Measurements from ENCODE around the gene THBS4. TPM values are rescaled to one million over a fixed set of nuclear protein-coding genes. Genes with fewer than 3 reads are reported as not detected.

The THBS4 gene
- total RNA-seq, 1 experiment from 2014 or later, result 0.43 TPM

DNA sequence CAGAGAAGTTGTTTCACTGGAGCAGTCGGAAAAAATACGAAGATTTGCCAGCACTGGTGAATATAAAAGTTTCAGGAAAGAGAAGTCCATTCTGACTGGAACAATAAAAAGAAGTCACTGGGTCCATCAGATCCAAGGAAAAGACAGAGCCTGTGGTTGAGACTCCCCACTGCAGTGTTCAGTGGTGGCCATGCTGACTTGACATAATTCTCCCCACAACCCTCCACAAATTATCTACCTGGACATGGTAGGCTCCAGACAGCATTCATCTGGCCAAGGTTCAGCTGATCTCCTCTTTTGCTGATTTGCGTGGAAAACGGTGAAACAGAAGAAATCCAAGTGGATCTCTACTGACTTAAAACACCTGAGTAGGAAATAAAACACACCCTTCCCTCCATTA lies 8.0 kb downstream of the THBS4 start:
- DNase-seq (ENCODE audit: low spot score), result no peak

DNA sequence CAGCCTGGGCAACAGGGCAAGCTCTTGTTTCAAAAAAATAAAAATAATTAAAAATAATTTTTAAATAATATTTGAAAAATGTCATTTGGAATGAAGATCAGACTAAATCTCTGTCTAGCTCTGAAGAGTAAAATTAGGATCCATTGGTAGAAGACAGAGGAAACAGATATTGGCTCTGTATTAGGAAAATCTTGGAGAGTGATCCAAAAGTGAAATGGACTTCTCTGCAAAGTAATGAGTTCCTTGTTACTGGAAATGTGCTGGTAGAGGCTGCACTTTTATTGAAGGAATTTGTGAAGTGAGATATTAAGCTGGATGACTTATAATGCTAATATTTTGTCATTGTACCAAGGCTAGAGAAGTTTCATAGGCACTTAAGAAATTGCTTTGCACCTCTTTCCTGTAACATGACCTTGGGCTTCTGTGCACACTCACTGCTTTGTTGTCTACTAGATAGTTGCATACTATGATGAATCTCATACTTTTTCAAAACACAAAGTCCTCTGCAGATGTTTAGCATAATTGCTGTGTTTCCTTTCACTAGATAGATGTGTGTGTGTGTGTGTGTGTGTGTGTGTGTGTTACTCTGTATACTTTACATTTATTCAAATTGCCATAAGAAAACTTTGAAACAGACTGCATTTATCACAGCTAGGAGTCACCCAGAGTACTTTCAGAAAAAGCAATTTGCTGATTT lies 13.1 kb downstream of the THBS4 start:
- DNase-seq (ENCODE audit: low spot score), result no peak

DNA sequence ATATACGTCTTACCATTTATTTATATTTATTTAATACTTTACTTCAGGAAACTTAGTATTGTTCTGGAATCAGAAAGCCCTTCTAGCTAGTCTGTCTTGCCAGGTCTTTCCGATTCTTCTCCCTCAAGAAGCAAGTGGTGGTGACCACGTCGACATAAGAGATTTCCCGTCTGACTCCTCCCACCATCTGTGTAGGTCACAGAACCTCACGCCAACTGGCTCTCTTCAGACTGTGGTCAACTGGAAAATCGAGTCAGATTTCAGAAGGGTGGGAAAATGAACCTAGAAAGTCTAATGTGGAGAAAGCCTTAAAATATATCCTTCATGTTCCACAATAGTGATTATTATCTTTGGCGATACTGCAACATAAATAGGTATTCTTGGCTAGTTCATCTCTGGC lies 17.3 kb downstream of the THBS4 start:
- no peak for DNase-seq (ENCODE audit: low spot score)

DNA sequence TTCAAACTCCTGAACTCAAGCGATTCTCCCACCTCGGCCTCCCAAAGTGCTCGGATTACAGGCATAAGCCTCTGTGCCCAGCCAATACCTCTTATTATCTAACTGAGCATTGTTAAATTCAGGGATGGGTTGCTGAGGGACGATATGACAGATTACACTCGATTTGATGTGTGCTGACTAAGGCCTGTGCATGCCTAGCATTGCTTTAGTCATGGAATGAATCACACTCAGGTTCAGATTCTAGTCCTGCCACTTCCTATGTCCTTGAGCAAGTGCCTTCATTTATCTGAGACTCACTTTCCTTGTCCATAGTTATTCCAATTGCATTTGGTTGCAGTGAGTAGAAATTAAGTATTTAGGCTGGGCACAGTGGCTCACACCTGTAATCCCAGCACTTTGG lies 19.5 kb downstream of the THBS4 start:
- DNase-seq (ENCODE audit: low spot score), result no peak

DNA sequence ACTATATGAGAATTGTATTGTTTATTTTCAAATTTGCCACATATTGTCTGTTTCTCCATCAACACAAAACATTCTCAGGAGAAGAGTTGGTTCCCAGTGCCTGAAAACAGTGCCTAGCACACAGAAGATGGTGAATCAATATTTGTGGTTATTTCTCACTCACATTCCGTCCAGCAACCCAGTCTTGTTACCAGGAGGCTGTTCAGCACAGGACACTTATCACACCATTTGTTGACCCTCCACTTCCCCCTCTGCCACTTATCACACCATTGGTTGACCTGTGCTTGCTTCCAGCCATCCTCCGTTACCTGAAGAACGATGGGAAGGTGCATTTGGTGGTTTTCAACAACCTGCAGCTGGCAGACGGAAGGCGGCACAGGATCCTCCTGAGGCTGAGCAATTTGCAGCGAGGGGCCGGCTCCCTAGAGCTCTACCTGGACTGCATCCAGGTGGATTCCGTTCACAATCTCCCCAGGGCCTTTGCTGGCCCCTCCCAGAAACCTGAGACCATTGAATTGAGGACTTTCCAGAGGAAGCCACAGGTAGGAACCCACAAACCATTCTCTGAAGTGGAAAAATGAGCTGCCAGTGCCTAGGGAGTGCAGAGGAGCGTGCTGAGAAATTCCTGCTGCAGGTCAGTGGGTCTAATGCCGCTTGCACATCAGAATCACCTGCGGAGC lies 20.5 kb downstream of the THBS4 start:
- no peak for DNase-seq (ENCODE audit: low spot score)

DNA sequence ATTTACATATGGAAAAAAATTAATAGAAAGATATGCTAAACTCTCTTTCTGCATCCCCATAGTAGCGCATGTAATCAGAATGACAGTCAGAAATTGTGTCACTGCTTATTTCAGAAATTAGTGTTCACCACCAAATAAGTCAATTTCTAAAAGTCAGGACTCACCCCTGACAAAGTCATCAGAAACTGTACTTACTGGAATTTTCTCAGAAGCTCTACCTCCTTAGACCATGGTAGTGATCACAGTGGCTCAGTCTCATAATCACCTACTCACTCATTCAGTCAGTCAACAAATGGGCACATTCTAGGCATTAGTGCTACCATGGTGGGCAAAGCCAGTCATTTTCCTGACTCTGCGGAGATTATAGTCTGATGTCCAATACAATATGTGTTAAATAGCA lies 22.0 kb downstream of the THBS4 start:
- no peak for DNase-seq (ENCODE audit: low spot score)

DNA sequence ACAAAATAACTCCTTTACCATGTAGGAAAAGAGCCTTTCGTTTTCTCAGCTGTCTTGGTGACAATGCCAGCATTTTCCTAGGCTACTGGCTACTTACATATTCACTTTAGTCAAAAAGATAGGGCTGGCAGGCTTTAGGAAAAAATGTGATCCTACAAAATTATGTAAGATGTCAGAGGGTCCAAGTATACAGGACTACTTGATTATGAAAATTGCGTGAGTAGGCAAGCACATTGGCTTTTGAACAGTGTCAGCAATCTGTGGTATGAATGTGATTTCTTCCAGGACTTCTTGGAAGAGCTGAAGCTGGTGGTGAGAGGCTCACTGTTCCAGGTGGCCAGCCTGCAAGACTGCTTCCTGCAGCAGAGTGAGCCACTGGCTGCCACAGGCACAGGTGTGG lies 22.8 kb downstream of the THBS4 start:
- DNase-seq (ENCODE audit: low spot score), result no peak

DNA sequence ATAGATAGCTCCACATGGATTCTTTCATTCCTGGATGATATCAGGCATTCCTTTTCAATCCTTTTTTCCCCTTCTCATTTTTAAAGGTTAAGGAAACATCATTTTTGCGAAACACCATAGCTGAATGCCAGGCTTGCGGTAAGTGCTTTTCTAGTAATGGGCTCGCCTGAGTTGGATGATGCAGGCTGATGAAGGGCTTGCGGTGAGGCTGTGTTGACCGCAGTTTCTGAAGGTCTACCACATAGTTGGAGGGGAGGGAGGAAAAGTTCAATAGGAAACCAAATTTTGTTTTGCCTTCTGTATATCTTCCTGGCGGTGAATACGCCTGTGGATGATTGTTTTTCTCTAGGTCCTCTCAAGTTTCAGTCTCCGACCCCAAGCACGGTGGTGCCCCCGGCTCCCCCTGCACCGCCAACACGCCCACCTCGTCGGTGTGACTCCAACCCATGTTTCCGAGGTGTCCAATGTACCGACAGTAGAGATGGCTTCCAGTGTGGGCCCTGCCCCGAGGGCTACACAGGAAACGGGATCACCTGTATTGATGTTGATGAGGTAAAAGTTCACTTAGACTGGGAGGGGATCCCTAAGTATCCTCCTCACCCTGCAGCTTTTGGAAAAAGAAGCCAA lies 24.3 kb downstream of the THBS4 start:
- no peak for DNase-seq (ENCODE audit: low spot score)

DNA sequence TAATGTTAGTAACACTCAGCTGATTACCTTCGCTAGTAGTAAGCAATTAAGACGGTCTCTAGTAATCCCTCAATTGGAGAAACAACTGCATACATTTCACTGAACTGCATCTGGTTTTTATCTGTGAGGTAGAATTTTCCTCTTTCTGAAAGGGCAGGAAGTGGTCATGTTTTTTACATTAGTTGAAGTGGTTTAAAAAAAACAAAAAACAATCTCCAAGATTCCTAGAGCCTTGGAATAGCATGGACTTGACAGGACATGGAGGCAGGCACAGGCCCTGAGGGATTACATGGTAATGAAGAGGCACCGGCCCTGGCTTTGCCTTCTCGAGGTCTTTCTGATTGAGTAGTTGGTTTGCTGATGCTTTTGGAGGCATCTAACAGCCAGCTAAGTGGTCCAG lies 25.8 kb downstream of the THBS4 start:
- DNase-seq (ENCODE audit: low spot score), result no peak

DNA sequence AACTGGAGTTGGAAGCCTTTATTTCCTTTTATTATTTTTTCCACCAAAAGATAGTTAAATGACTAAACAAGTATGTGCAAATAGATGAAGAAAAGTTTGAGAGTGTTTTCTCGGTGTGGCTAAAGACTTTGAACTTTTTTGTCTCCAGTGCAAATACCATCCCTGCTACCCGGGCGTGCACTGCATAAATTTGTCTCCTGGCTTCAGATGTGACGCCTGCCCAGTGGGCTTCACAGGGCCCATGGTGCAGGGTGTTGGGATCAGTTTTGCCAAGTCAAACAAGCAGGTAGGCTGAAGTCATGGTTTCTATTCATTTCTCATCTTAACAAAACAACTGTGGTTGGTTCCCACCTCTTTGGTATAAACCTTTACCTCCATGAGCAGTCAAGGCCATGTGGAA lies 26.4 kb downstream of the THBS4 start:
- DNase-seq (ENCODE audit: low spot score), result no peak

DNA sequence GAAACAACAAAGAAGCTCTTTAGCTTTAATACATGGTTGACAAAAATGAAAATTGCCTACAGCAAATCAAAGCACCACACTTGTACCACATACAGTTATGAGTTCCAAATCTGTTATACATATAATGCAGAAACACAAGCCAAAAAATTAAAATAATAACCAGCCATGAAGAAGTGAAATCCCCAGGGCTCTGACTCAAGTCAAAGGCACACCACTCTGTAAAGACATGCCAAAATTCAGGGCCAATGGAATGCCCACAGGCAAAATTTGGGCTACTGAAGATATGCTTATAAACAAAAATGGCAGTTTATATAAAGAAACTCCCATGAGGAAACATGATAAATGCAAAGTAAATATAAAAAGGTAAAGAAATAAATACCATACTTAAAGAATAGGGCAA lies 29.0 kb downstream of the THBS4 start:
- DNase-seq (ENCODE audit: low spot score), result no peak

DNA sequence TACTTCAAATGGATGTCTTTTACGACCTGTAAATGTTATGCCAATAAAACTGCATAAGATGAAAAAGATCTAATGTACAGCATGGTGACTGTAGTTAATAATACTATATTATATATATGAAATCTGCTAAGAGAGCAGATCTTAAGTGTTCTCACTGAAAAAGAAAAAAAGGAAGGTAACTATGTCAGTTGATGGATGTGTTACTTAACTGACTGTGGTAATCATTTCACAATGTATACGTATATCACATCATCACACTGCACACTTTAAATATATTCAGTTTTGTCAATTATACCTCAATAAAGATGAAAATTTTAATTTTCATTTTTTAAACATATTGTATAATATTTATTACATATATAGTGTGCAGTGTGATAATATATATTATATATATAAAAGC lies 31.9 kb downstream of the THBS4 start:
- DNase-seq (ENCODE audit: low spot score), result no peak

DNA sequence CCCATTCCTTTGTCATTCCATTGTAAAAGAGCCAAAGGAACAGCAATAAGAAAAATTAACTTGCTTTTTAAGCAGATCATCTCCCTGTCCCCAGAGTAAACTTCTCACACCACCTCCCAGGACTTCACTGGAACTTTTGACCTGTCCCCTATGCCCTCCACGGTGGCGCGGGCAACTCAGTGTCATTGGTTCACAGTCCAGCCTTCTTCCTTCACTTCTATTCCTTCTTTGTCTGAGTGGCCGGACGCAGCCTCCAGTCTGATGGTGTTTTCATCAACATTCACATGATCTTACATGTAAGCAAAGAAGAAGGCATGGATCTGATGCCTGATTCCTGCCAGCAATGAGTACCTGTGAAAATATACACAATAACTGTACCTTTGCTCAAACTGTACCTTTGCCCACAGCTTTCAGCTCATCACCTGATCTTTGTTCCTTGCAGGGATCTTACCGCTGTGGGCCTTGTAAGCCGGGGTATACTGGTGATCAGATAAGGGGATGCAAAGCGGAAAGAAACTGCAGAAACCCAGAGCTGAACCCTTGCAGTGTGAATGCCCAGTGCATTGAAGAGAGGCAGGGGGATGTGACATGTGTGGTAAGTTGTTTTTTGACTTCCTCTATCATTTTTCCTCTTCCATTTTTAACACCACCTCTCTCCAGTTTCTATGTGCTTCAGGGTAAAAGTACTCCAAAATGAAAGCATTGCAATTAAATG lies 32.5 kb downstream of the THBS4 start:
- DNase-seq (ENCODE audit: low spot score), result no peak

DNA sequence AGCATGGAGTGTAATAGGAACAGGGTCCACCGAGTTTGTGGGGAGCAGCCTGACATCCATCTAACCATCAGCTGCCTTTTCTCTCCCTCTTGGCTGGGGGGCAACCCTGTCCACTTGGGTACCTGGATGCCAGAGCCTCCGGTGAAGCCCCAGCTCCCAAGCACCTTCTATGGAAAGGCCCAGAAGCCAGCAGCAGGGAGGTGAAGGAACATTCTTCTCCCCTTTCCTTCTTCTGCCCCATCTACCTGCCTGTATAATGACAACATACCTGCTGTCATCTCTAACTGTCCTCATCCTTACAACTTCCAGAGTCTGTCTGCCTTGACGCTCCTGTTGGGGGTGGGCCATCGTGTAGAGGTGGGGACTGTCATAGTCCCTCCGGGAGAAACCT lies 33.1 kb downstream of the THBS4 start:
- DNase-seq (ENCODE audit: low spot score), result no peak

DNA sequence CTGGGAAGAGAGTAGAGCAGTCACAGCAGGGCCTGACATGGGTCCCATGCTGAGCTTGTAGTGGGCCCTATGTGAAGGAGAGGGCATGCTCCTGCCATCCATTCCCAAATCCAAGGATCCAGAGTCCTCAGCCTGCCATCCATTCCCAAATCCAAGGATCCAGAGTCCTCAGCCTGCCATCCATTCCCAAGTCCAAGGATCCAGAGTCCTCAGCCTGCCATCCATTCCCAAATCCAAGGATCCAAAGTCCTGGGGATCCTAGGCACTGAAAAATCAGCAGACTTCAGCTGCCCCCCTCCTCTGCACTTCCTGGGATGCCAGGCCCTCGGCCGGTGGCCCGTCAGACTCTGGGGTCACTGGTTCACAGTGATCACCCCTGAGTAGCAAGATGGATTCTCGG lies 33.6 kb downstream of the THBS4 start:
- DNase-seq (ENCODE audit: low spot score), result no peak

DNA sequence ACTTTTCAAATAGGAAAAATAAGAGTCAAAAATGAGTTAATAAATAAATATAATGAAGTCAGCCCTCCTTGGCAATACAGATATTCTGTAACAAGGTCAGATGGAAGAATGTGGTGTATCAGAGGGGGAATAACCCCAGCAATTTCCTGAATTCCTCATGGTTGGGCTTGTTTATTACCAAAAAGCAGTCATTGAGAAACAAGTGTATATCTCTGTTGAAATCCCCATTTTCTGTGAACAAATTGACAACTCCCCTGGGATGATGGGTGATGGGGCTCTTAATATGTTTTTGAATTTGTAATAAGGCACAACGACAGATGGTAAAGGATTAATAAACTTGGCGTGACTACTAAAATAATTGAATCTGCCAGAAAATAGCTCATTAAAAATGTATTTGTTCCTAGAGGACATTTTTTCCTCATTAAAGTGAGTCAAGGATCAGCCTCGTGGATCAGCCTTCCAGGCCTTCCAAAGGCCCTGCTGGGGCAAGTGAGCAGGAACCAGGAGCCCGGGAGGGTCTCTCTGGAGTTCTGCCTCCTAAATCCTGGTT lies 34.2 kb downstream of the THBS4 start:
- no peak for DNase-seq (ENCODE audit: low spot score)

DNA sequence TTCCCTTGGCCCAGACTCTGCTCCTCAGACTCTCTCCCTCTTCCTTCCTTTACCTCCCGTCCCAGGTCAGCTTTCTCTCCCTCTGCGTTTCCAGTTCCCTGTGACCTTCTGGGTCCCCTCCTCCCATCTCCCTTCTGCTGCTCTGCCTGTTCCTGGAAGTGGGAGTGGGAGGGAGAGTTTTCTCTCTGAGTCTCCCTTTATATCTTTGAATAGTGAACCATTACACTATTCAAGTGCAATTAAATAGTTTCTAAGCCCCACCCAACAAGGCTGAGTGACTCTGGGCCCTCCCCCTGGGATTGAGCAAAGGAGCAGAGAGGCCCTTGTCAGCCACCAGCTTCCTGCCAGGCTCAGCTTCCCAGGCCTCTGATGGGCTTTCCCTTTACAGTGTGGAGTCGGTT lies 34.8 kb downstream of the THBS4 start:
- no peak for DNase-seq (ENCODE audit: low spot score)

DNA sequence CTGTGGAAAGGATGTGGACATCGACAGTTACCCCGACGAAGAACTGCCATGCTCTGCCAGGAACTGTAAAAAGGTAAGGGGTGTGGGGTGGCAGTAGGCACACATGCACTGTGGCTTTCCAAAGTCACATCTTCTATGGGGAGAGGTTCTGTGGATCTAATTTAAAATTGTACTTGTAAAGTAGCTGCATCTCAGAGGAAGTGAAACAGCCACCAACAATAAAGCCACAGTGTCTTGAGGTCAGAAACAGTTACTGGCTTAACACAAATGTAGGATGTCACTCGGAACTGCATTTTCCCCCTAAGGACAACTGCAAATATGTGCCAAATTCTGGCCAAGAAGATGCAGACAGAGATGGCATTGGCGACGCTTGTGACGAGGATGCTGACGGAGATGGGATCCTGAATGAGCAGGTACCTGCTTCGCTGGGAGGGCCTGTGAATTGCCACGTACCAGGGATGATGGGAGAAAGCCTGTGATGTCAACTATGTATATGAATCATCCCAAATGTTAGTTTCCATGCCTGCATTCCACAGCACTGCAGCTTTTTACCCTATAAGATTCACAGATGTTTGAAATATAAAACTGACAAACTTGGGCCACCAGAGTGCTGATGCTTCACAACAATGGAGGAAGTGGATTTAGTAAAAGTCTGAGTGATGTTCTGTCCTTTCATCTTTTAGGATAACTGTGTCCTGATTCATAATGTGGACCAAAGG lies 35.3 kb downstream of the THBS4 start:
- DNase-seq (ENCODE audit: low spot score), result no peak

DNA sequence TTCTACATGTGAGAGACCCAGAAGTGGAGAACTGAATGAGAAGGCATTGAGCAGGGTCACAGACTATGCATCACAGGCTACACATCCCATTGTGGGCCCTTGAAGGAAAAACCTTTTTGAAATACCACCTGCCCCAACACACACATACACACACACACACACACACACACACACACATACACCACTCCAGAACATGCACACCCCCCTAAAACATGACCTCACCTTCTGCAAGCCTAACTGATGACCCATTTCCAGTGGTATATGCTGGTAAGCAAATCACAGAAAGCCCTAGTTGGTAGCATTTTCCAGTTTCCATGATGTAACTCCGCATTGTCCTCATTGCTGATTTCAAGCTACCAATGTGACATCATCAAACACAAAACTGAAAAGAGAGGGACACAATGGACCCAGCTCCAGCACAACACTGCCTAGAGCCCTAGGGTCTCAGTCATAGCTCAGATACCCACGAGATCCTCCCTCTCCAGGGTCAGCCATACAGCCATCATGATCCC lies 36.4 kb downstream of the THBS4 start:
- DNase-seq (ENCODE audit: low spot score), result no peak

DNA sequence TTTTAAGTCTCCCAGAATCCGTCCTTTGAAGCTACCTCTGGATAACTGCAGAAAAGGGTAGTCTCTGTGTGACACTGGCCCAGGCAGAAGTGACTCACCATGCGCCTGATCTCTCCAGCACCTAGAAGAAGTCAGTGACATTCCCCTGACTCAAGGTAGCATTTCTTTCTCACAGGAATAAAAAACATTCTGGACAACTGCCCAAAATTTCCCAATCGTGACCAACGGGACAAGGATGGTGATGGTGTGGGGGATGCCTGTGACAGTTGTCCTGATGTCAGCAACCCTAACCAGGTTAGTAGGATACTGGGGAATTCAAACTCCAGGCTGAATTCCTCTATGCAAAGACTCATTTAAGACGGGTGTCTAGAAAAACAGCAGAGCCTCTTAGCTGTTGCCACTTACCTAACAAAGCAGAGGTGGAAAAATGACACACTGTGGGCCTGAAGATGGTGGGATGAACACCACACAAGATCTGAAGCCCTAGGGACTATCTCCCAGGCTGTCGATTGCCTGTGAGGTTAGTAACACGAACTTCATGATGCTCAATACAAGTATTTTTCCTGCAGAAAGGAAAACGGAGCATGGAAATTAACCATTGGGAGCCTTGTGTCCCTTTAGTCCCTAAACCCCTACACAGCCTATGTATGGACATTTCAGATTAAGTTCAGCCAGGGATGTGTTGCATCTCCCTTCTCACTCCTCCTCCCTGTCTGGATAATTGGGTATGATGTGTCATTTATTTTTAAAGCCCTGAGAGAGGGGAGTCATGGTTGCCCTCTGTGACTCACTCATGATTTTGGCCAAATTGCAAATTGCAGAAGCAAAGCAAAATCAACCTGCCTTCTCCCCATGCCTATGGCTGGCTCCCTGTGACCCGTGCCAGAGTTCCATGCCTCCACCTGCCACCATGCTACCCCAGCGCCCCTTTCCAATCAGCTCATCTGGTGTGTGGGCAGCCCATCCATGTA lies 37.2 kb downstream of the THBS4 start:
- no peak for DNase-seq (ENCODE audit: low spot score)

Measured in H4 (cell line).